Ascending aorta (tissue), 2 donors: ENCODE measurements around the gene SRSF11. TPM values are rescaled to one million over a fixed set of nuclear protein-coding genes. Genes with fewer than 3 reads are reported as not detected.

Source experiments
- DNase-seq, 2 donors: peaks; one replicate each; pipeline ENCODE4 v3.0.0-alpha.2; 2019; ENCODE audit warnings: low spot score in 2 of 2
- H3K27ac ChIP-seq, 2 donors: fragments of 200-600 bp; sonication (generic); one replicate each; pipeline ENCODE4 v1.5.1; 2016 to 2017; ENCODE audit warnings: mild to moderate bottlenecking in 1 of 2
- H3K27me3 ChIP-seq: fragments of 200-600 bp; sonication (generic); one replicate; pipeline ENCODE4 v1.5.1; 2017
- H3K36me3 ChIP-seq, 2 donors: fragments of 200-600 bp; sonication (generic); one replicate each; pipeline ENCODE4 v1.5.1; 2016
- H3K4me1 ChIP-seq, 2 donors: fragments of 200-600 bp; sonication (generic); one replicate each; pipeline ENCODE4 v1.5.1; 2016 to 2017; ENCODE audit warnings: mild to moderate bottlenecking in 1 of 2
- H3K4me3 ChIP-seq, 2 donors: fragments of 200-600 bp; sonication (generic); one replicate each; pipeline ENCODE4 v1.5.1; 2016 to 2017; ENCODE audit warnings: mild to moderate bottlenecking in 1 of 2
- H3K9me3 ChIP-seq, 2 donors: fragments of 200-600 bp; sonication (generic); one replicate each; pipeline ENCODE4 v1.5.1; 2016
- CTCF ChIP-seq, 3 experiments: fragments of 200-600 bp in 2 of 3; fragments of 450-650 bp in 1 of 3; sonication (generic) in 2 of 3; IDR thresholded peaks; one replicate each; pipeline ENCODE4 v1.5.1; 2016 to 2019; ENCODE audit warnings: antibody characterized with exemption in 3 of 3, mild to moderate bottlenecking in 1 of 3, moderate library complexity in 1 of 3
- intact Hi-C: fragments of 100-400 bp; cut with DNase I; formaldehyde crosslinking; loops from one replicate; pipeline ENCODE4 v1.15.1; 2023
- total RNA-seq: library from RNA; depleted of rRNA; stranded (reverse); fragments of >200 nt; gene quantifications from one replicate; pipeline ENCODE4 v1.1.0, GENCODE V29; 2016

SRSF11 gene
- total RNA-seq, 1 donor from 2014 or later: 81.0 TPM

DNA sequence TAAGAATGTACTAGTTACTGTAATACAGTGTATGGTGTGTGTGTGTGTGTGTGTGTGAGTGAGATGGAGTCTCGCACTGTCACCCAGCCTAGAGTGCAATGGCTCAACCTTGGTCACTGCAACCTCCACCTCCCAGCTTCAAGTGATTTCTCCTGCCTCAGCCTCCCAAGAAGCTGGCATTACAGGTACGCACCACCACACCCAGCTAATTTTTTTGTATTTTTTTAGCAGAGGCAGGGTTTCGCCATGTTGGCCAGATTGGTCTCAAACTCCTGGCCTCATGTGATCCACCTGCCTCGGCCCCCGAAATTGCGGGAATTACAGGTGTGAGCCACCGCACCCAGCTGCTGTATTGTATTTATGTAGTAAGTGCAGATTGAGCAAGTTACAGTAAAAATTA, 12.9 kb upstream of the SRSF11 start:
- Histone ChIP-seq H3K4me3 (no peak overlapping the region), H3K4me1 (peaks cover 0 to 28% of the 10 kb centered on the region in 2 donors), H3K27ac (no peak overlapping the region), H3K9me3 (no peaks in the 10 kb centered on the region), H3K36me3 (peaks cover 0 to 20% of the 10 kb centered on the region in 2 donors), H3K27me3 (no peaks in the 10 kb centered on the region)
- intact Hi-C loops: loop anchor here (5.0 to 10.0 kb wide), 3 partner anchors 144 to 1973 kb away; partner anchors contain the start of genes ANKRD13C, CTH and WLS
- TF ChIP-seq CTCF (IDR thresholded peaks at IDR 0.05): no peak
- no peak for DNase-seq

GRCh38 chr1:70210820-70211219, 10.4 kb upstream of the SRSF11 start:
- peaks cover 0 to 28% of the 10 kb centered on the region in 2 donors for H3K36me3 ChIP-seq
- H3K27me3 ChIP-seq: no peaks in the 10 kb centered on the region
- H3K4me3 ChIP-seq: no peak overlapping the region
- no peaks in the 10 kb centered on the region for H3K9me3 ChIP-seq
- no peak for DNase-seq
- intact Hi-C loops: no loop called here
- H3K27ac ChIP-seq: no peak overlapping the region
- H3K4me1 ChIP-seq: peaks cover 0 to 22% of the 10 kb centered on the region in 2 donors
- TF ChIP-seq CTCF (IDR thresholded peaks at IDR 0.05): no peak

DNA sequence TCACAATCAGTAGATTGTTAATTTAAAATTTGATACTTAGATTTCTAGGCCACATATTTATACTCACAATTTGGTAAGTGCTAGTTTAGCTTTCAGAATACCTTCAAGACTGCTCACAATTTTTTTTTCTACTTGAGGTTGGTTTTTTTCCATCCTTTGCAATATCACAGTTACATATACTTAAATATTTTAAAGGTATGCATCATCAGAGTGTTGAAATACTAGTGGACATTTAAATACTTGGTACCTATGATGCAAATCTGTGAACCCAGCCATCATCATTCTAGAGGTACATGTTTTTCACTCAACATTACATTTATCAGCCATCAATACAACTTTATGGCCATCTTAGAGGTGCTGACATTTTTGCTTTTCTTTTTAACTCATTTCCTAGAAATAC, 9.6 kb upstream of the SRSF11 start:
- Histone ChIP-seq H3K27ac (no peak overlapping the region), H3K36me3 (peaks cover 0 to 28% of the 10 kb centered on the region in 2 donors), H3K4me3 (no peak overlapping the region), H3K9me3 (no peaks in the 10 kb centered on the region), H3K27me3 (no peaks in the 10 kb centered on the region), H3K4me1 (peaks cover 0 to 19% of the 10 kb centered on the region in 2 donors)
- TF ChIP-seq CTCF (IDR thresholded peaks at IDR 0.05): no peak
- intact Hi-C loops: no loop called here
- no peak for DNase-seq

DNA sequence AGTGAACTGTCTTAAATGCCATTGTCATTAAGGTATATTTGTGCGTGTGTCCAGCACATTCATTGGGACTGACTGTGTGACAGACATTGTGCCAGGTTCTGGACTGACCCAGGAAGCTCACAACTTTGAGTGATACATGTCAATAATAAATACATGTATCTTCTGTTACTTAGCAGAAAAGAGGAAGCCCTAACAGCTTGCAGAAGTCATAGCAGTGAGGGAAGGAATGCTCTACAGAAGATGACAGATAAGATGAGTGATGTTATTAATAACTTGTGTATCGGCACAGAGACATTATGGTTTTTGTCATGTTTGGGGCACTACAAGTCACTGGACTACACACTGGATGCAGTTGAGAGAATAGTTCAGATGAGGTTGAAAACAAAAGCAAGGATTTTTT, 1.2 kb upstream of the SRSF11 start:
- no peak for TF ChIP-seq CTCF (IDR thresholded peaks at IDR 0.05)
- no peaks in the 10 kb centered on the region for H3K27me3 ChIP-seq
- peaks cover 0 to 17% of the 10 kb centered on the region in 2 donors for H3K36me3 ChIP-seq
- no peaks in the 10 kb centered on the region for H3K9me3 ChIP-seq
- no peak overlapping the region for H3K27ac ChIP-seq
- intact Hi-C loops: loop anchor here (5.0 kb wide), 2 partner anchors 192 to 862 kb away; partner anchors contain the start of genes CTH and ZRANB2
- no peak overlapping the region for H3K4me3 ChIP-seq
- H3K4me1 ChIP-seq: peaks cover 9 to 22% of the 10 kb centered on the region in 2 donors
- DNase-seq: no peak

- intact Hi-C loops: loop anchor here (1.0 to 5.0 kb wide), 4 partner anchors 15 to 862 kb away; partner anchors contain the start of genes ANKRD13C, CTH, LRRC40 and ZRANB2
- no peak for TF ChIP-seq CTCF (IDR thresholded peaks at IDR 0.05)
- DNase-seq: no peak
- peak overlapping the region; percentile 69 to 88 for H3K4me3 ChIP-seq
- H3K27ac ChIP-seq: peak overlapping the region; percentile 95 to 98
- H3K27me3 ChIP-seq: no peaks in the 10 kb centered on the region
- H3K9me3 ChIP-seq: no peaks in the 10 kb centered on the region
- peaks cover 9 to 23% of the 10 kb centered on the region in 2 donors for H3K4me1 ChIP-seq
- H3K36me3 ChIP-seq: peaks cover 0 to 10% of the 10 kb centered on the region in 2 donors
Observed at GRCh38 chr1:70220517-70221237, 503 bp upstream of the SRSF11 start.
